Cardiac muscle cell (in vitro differentiated cells and primary cell): ENCODE data around the gene KIRREL3. TPM values are rescaled to one million over a fixed set of nuclear protein-coding genes. Genes with fewer than 3 reads are reported as not detected.

Experiments
- DNase-seq, 2 donors: peaks; one replicate each; pipeline versions ENCODE4 v3.0.0 to v3.0.0-alpha.2; 2010 to 2017; ENCODE audit warnings: low read depth in 1 of 2, low spot score in 1 of 2
- H3K27ac ChIP-seq: fragments of 200-600 bp; sonication (generic); 2 replicates; pipeline ENCODE4 v1.5.1; 2016
- H3K27me3 ChIP-seq: fragments of 200-600 bp; sonication (generic); 2 replicates; pipeline ENCODE4 v1.6.0; 2016; ENCODE audit warnings: control low read depth
- H3K36me3 ChIP-seq: fragments of 200-600 bp; sonication (generic); 2 replicates; pipeline ENCODE4 v1.5.1; 2016; ENCODE audit warnings: control low read depth
- H3K4me1 ChIP-seq: fragments of 200-600 bp; sonication (generic); 2 replicates; pipeline ENCODE4 v1.8.1; 2017; ENCODE audit warnings: low read depth, mild to moderate bottlenecking, mixed run types
- H3K4me3 ChIP-seq: fragments of 200-600 bp; sonication (generic); 2 replicates; pipeline ENCODE4 v1.5.1; 2016; ENCODE audit warnings: mild to moderate bottlenecking
- H3K9me3 ChIP-seq: fragments of 200-600 bp; sonication (generic); 2 replicates; pipeline ENCODE4 v1.5.1; 2017; ENCODE audit warnings: low read depth, mild to moderate bottlenecking, control low read depth
- CTCF ChIP-seq: IDR thresholded peaks from 2 replicates; pipeline ENCODE4 v1.5.1; 2012; ENCODE audit warnings: low read depth, mild to moderate bottlenecking, low read length
- polyA plus RNA-seq: library from polyadenylated mRNA; unstranded; fragments of >200 nt; fragmentation: Nextera tagmentation; extraction: Ambion mirVana; gene quantifications from 2 replicates; pipeline ENCODE4 v1.2.1, GENCODE V29; 2016
- total RNA-seq: library from RNA; depleted of rRNA; stranded (reverse); fragments of >200 nt; gene quantifications from 2 replicates; pipeline ENCODE4 v1.2.3, GENCODE V29; 2016

Gene KIRREL3
- total and polyA plus RNA-seq, 2 experiments from 2014 or later = 0.12 to 0.89 TPM

- Histone ChIP-seq H3K36me3 (no peaks in the 10 kb centered on the region), H3K4me1 (peaks cover under 1% of the 10 kb centered on the region), H3K9me3 (no peaks in the 10 kb centered on the region), H3K27ac (no peak overlapping the region), H3K4me3 (no peak overlapping the region), H3K27me3 (peaks cover 5% of the 10 kb centered on the region)
- no peak for TF ChIP-seq CTCF
- DNase-seq = no peak
These were observed 76.1 kb downstream of the KIRREL3 start for GRCh38 chr11:126924376-126925040.

- no peak overlapping the region for H3K4me3 ChIP-seq
- H3K9me3 ChIP-seq = no peaks in the 10 kb centered on the region
- H3K4me1 ChIP-seq = peaks cover 5% of the 10 kb centered on the region
- H3K27ac ChIP-seq = no peak overlapping the region
- no peak for DNase-seq
- peaks cover 3% of the 10 kb centered on the region for H3K27me3 ChIP-seq
- no peaks in the 10 kb centered on the region for H3K36me3 ChIP-seq
- no peak for TF ChIP-seq CTCF
These were observed 79.7 kb downstream of the KIRREL3 start for GRCh38 chr11:126920833-126921232.

DNA sequence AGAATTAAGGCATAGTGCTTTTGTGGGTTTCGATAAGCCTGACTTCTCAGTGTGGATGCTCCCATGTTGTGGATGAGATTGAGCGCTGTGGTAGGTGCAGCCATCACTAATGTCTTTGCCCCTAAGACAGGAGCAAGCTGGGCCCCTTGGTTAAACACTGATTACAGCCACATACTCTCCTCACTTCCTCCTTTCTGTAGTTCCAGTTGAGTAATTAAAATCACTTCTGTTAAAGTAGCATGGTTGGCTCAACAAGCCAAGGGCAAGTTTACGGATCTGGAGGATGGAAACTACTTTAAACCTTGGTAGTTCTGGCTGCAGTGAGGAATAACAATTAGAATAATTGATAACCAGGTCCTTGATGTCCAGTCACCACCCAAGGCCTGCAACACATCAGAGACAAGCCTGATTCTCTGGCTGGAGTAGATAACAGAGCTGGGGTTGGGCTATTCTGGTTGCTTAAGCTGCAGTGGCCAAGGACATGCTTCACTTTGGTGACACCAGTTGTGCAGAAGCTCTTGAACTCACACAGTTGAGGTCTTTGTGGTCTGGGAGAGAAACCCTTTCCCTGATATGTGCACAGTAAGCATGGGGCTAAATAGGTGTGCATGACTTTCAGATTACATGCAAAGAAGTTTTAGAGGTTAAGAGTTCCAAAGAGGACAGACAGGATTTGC, 81.3 kb downstream of the KIRREL3 start:
- no peak for TF ChIP-seq CTCF
- Histone ChIP-seq H3K4me3 (no peak overlapping the region), H3K9me3 (no peaks in the 10 kb centered on the region), H3K4me1 (peaks cover 5% of the 10 kb centered on the region), H3K36me3 (no peaks in the 10 kb centered on the region), H3K27ac (peak overlapping the region; percentile 19), H3K27me3 (no peaks in the 10 kb centered on the region)
- DNase-seq = peak in 1 of 2 donors; percentile 17

DNA sequence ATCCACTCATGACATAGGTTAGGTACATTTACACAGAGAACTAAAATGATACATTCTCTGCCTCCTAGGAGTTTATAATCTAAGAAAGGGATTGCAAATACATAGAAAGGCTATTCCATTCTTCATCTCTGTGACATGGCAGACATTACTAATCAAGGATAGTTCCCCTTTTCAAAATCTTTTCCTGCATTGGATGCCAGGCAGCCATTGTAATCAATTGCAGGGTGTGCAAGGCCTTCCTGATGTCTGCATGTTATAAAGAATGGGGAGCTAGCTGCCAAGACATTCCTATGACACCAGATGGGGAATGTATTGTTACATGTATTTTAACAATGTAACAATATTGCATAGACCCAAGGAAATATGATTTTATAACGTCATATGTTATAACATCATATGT, 82.0 kb downstream of the KIRREL3 start:
- DNase-seq = no peak
- Histone ChIP-seq H3K4me3 (no peak overlapping the region), H3K36me3 (no peaks in the 10 kb centered on the region), H3K27ac (no peak overlapping the region), H3K9me3 (no peaks in the 10 kb centered on the region), H3K4me1 (peaks cover 5% of the 10 kb centered on the region), H3K27me3 (no peaks in the 10 kb centered on the region)
- TF ChIP-seq CTCF = no peak

- Histone ChIP-seq H3K9me3 (no peaks in the 10 kb centered on the region), H3K4me1 (peaks cover 5% of the 10 kb centered on the region), H3K27me3 (no peaks in the 10 kb centered on the region), H3K4me3 (no peak overlapping the region), H3K27ac (no peak overlapping the region), H3K36me3 (no peaks in the 10 kb centered on the region)
- TF ChIP-seq CTCF = no peak
- DNase-seq = peak in 1 of 2 donors; percentile 85
These were observed 82.9 kb downstream of the KIRREL3 start for GRCh38 chr11:126917531-126918204.
